CD4-positive, alpha-beta T cell treated with Interleukin-10 for 1 hour (primary cell): ENCODE measurements around the gene SRSF5.
"Not testable (repeated sequence)": the region's sequence is repeated elsewhere in the genome, so short reads cannot be mapped to it uniquely, and the experiment has no call there.

Experiments used
- DNase-seq: peaks from one replicate; pipeline ENCODE4 v3.0.0-alpha.2; 2020

The SRSF5 gene

GRCh38 chr14:69808919-69809808 lies 42.2 kb downstream of the SRSF5 start:
- DNase-seq, result no peak

GRCh38 chr14:69811227-69811867 lies 44.4 kb downstream of the SRSF5 start:
- DNase-seq, result no peak

GRCh38 chr14:69811868-69812252 lies 44.9 kb downstream of the SRSF5 start:
- DNase-seq, result no peak

GRCh38 chr14:69812711-69813110 lies 45.8 kb downstream of the SRSF5 start:
- no peak for DNase-seq

- not testable (repeated sequence) for DNase-seq
These were observed 46.4 kb downstream of the SRSF5 start for GRCh38 chr14:69813346-69813745.

GRCh38 chr14:69814397-69814796 lies 47.5 kb downstream of the SRSF5 start:
- no peak for DNase-seq

GRCh38 chr14:69815556-69815955 lies 48.6 kb downstream of the SRSF5 start:
- no peak for DNase-seq

GRCh38 chr14:69816216-69816615 lies 49.3 kb downstream of the SRSF5 start:
- DNase-seq, result no peak

- DNase-seq, result peak; percentile 77
These were observed 51.8 kb downstream of the SRSF5 start for GRCh38 chr14:69818758-69819191.

- no peak for DNase-seq
These were observed 52.7 kb downstream of the SRSF5 start for GRCh38 chr14:69819607-69820006.

- DNase-seq, result no peak
These were observed 54.0 kb downstream of the SRSF5 start for GRCh38 chr14:69820991-69821390.
